Measurements from ENCODE around the gene ZSWIM8.

ZSWIM8 gene

GRCh38 chr10:73746721-73747120 is 38.7 kb upstream of the ZSWIM8 start:
- no peak for DNase-seq (ENCODE audit: low read depth)
- TF ChIP-seq CTCF (conservative IDR thresholded peaks at IDR 0.05; ENCODE audit: control insufficient read depth, insufficient read depth, low read depth, low read length): no peak
- no peak overlapping the region for H3K4me3 ChIP-seq (ENCODE audit: control insufficient read depth, low read depth, low read length)

GRCh38 chr10:73750819-73751218 is 34.6 kb upstream of the ZSWIM8 start:
- TF ChIP-seq CTCF (conservative IDR thresholded peaks at IDR 0.05; ENCODE audit: control insufficient read depth, insufficient read depth, low read depth, low read length): no peak
- no peak overlapping the region for H3K4me3 ChIP-seq (ENCODE audit: control insufficient read depth, low read depth, low read length)
- no peak for DNase-seq (ENCODE audit: low read depth)

- DNase-seq (ENCODE audit: low read depth): no peak
- no peak overlapping the region for H3K4me3 ChIP-seq (ENCODE audit: control insufficient read depth, low read depth, low read length)
- TF ChIP-seq CTCF (conservative IDR thresholded peaks at IDR 0.05; ENCODE audit: control insufficient read depth, insufficient read depth, low read depth, low read length): no peak
Observed at GRCh38 chr10:73756183-73756582, 29.2 kb upstream of the ZSWIM8 start.

- no peak for TF ChIP-seq CTCF (conservative IDR thresholded peaks at IDR 0.05; ENCODE audit: control insufficient read depth, insufficient read depth, low read depth, low read length)
- no peak overlapping the region for H3K4me3 ChIP-seq (ENCODE audit: control insufficient read depth, low read depth, low read length)
- no peak for DNase-seq (ENCODE audit: low read depth)
Observed at GRCh38 chr10:73758704-73759511, 26.5 kb upstream of the ZSWIM8 start.

- no peak for TF ChIP-seq CTCF (conservative IDR thresholded peaks at IDR 0.05; ENCODE audit: control insufficient read depth, insufficient read depth, low read depth, low read length)
- no peak for DNase-seq (ENCODE audit: low read depth)
- H3K4me3 ChIP-seq (ENCODE audit: control insufficient read depth, low read depth, low read length): no peak overlapping the region
Observed at GRCh38 chr10:73759512-73760115, 25.8 kb upstream of the ZSWIM8 start.

- H3K4me3 ChIP-seq (ENCODE audit: control insufficient read depth, low read depth, low read length): no peak overlapping the region
- no peak for TF ChIP-seq CTCF (conservative IDR thresholded peaks at IDR 0.05; ENCODE audit: control insufficient read depth, insufficient read depth, low read depth, low read length)
- DNase-seq (ENCODE audit: low read depth): no peak
Observed at GRCh38 chr10:73761781-73762180, 23.6 kb upstream of the ZSWIM8 start.

Measured in fibroblast of mammary gland (primary cell).